Muscle of arm (tissue), 12 donors: ENCODE measurements around the gene ADAMTSL3. TPM values are rescaled to one million over a fixed set of nuclear protein-coding genes. Genes with fewer than 3 reads are reported as not detected.
A peak's percentile ranks its signal among the peaks of the same experiment; 100 is the strongest.

ENCODE experiments used
- DNase-seq: peaks from one replicate; pipeline ENCODE4 v3.0.0-alpha.2; 2013
- polyA plus RNA-seq, 12 donors: library from polyadenylated mRNA; unstranded; fragments of 120-200 nt; gene quantifications; one replicate each; pipeline ENCODE4 v1.2.1, GENCODE V29; 2013; ENCODE audit not compliant: insufficient read length in 12 of 12

The ADAMTSL3 gene
- polyA plus RNA-seq, 12 donors = 25.4 to 55.1 (median 40.4) TPM; not detected in 1

GRCh38 chr15:83653288-83653638 lies 660 bp upstream of the ADAMTSL3 start:
- DNase-seq = no peak

GRCh38 chr15:83654379-83655236 lies 685 bp downstream of the ADAMTSL3 start:
- DNase-seq = peak; percentile 60

- no peak for DNase-seq
These were observed 1.3 kb downstream of the ADAMTSL3 start for GRCh38 chr15:83655237-83655616.

GRCh38 chr15:83656192-83656591 lies 2.3 kb downstream of the ADAMTSL3 start:
- DNase-seq = no peak

- DNase-seq = no peak
These were observed 3.1 kb downstream of the ADAMTSL3 start for GRCh38 chr15:83656943-83657528.

GRCh38 chr15:83657549-83657948 lies 3.6 kb downstream of the ADAMTSL3 start:
- no peak for DNase-seq

- DNase-seq = peak; percentile 46
These were observed 4.8 kb downstream of the ADAMTSL3 start for GRCh38 chr15:83658430-83659416.

GRCh38 chr15:83659417-83659812 lies 5.5 kb downstream of the ADAMTSL3 start:
- DNase-seq = no peak

- DNase-seq = peak; percentile 57
These were observed 11.6 kb downstream of the ADAMTSL3 start for GRCh38 chr15:83665480-83665879.

- no peak for DNase-seq
These were observed 16.8 kb downstream of the ADAMTSL3 start for GRCh38 chr15:83670672-83671229.

GRCh38 chr15:83671603-83672002 lies 17.7 kb downstream of the ADAMTSL3 start:
- no peak for DNase-seq

- no peak for DNase-seq
These were observed 19.5 kb downstream of the ADAMTSL3 start for GRCh38 chr15:83673385-83673784.

- DNase-seq = no peak
These were observed 28.7 kb downstream of the ADAMTSL3 start for GRCh38 chr15:83682476-83683088.

- no peak for DNase-seq
These were observed 32.0 kb downstream of the ADAMTSL3 start for GRCh38 chr15:83685916-83686332.

GRCh38 chr15:83688201-83688600 lies 34.3 kb downstream of the ADAMTSL3 start:
- no peak for DNase-seq

- no peak for DNase-seq
These were observed 36.8 kb downstream of the ADAMTSL3 start for GRCh38 chr15:83690676-83691075.

GRCh38 chr15:83692746-83693581 lies 39.0 kb downstream of the ADAMTSL3 start:
- DNase-seq = no peak

GRCh38 chr15:83694015-83694414 lies 40.1 kb downstream of the ADAMTSL3 start:
- no peak for DNase-seq

GRCh38 chr15:83694536-83694935 lies 40.6 kb downstream of the ADAMTSL3 start:
- DNase-seq = no peak

- no peak for DNase-seq
These were observed 41.3 kb downstream of the ADAMTSL3 start for GRCh38 chr15:83695246-83695645.
